A673 (cell line): ENCODE results near the gene PIGC.

Experiments used
- EZH2 ChIP-seq: fragments of 200-600 bp; sonication (generic); IDR thresholded peaks from 2 replicates; pipeline ENCODE4 v1.6.1; 2017; ENCODE audit warnings: borderline replicate concordance, low read depth, mild to moderate bottlenecking, mixed read lengths, antibody characterized with exemption, low read length; ENCODE audit not compliant: poor library complexity, severe bottlenecking
- TF ChIP-seq, protein P1 (sequence below): fragments of 300-800, 200-600 bp; sonication (generic); conservative IDR thresholded peaks from 2 replicates; pipeline ENCODE4 v1.5.1; 2017; ENCODE audit warnings: low read depth, mild to moderate bottlenecking, antibody characterized with exemption, low read length, moderate library complexity, mixed read lengths

DNA sequence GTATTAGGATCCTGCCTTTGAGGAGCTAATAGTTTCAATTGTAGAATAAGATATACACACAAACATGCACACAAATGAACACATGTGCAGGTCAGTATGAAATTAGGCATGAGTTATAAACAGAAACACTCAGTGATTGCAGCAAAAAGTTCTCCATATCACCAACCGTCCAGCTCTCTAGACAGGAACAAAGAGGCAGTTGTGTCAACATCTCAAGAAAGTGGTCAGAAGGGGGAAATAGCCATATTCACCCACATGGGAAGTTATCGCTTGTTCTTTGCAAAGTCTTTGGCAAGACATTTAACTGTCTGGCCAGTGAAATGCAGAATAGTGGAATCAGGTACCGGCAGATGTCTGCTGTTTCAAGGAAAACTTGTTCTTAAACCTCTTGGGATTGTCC, 29.4 kb upstream of the PIGC start:
- TF ChIP-seq, protein P1, sequence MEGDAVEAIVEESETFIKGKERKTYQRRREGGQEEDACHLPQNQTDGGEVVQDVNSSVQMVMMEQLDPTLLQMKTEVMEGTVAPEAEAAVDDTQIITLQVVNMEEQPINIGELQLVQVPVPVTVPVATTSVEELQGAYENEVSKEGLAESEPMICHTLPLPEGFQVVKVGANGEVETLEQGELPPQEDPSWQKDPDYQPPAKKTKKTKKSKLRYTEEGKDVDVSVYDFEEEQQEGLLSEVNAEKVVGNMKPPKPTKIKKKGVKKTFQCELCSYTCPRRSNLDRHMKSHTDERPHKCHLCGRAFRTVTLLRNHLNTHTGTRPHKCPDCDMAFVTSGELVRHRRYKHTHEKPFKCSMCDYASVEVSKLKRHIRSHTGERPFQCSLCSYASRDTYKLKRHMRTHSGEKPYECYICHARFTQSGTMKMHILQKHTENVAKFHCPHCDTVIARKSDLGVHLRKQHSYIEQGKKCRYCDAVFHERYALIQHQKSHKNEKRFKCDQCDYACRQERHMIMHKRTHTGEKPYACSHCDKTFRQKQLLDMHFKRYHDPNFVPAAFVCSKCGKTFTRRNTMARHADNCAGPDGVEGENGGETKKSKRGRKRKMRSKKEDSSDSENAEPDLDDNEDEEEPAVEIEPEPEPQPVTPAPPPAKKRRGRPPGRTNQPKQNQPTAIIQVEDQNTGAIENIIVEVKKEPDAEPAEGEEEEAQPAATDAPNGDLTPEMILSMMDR: no peak
- TF ChIP-seq EZH2: no peak
